Fibroblast of mammary gland (primary cell): ENCODE measurements around the gene ADCY9.

Experiments used
- DNase-seq: peaks from one replicate; pipeline ENCODE4 v3.0.0-alpha.2; 2010; ENCODE audit warnings: low read depth
- H3K4me3 ChIP-seq: 2 replicates; pipeline ENCODE4 v1.5.1; 2011; ENCODE audit warnings: low read depth, mild to moderate bottlenecking, low read length, moderate library complexity; ENCODE audit not compliant: control insufficient read depth
- TF ChIP-seq, protein P1 (sequence below): conservative IDR thresholded peaks from 2 replicates; pipeline ENCODE4 v1.5.1; 2011; ENCODE audit warnings: low read depth, low read length, inconsistent platforms; ENCODE audit not compliant: control insufficient read depth, insufficient read depth

The ADCY9 gene

DNA sequence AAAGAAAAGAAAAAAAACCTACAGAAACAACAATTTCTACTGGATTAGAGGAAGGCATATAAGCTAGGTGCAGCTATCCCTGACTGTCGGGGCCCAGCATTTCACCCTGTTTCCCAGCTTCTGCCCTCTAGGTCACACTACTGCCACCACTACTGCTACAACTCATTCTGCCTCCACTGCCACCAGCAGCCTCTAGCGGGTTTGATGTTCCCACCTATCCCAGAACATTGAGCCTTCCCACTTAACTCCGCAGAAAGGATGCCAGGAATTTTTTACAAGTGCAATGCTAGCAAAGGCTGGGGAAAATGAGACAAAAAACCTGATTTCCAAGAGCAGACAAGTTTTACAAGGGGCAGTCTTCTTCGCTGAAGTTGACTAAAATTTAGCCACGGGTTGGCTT lies 10.4 kb downstream of the ADCY9 start:
- H3K4me3 ChIP-seq = no peak overlapping the region
- TF ChIP-seq, protein P1, sequence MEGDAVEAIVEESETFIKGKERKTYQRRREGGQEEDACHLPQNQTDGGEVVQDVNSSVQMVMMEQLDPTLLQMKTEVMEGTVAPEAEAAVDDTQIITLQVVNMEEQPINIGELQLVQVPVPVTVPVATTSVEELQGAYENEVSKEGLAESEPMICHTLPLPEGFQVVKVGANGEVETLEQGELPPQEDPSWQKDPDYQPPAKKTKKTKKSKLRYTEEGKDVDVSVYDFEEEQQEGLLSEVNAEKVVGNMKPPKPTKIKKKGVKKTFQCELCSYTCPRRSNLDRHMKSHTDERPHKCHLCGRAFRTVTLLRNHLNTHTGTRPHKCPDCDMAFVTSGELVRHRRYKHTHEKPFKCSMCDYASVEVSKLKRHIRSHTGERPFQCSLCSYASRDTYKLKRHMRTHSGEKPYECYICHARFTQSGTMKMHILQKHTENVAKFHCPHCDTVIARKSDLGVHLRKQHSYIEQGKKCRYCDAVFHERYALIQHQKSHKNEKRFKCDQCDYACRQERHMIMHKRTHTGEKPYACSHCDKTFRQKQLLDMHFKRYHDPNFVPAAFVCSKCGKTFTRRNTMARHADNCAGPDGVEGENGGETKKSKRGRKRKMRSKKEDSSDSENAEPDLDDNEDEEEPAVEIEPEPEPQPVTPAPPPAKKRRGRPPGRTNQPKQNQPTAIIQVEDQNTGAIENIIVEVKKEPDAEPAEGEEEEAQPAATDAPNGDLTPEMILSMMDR = no peak
- DNase-seq = no peak

DNA sequence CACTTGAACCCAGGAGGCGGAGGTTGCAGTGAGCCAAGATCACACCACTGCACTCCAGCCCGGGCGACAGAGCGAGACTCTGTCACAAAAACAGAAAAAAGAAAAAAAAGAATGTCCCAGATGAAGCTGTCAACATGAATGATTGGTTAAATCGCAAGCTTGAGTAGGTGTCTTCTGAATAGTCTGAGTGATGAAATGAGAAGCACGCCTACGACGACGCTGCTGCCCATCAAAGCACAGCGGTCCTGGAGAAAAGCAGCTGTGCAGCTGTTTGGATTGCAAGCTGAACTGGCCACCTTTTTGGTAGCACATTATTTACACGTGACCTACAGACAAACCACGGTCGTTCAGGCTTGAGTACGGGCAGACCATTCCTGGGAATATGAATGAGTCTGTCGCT lies 12.5 kb downstream of the ADCY9 start:
- H3K4me3 ChIP-seq = no peak overlapping the region
- TF ChIP-seq, protein P1 = no peak
- DNase-seq = no peak

DNA sequence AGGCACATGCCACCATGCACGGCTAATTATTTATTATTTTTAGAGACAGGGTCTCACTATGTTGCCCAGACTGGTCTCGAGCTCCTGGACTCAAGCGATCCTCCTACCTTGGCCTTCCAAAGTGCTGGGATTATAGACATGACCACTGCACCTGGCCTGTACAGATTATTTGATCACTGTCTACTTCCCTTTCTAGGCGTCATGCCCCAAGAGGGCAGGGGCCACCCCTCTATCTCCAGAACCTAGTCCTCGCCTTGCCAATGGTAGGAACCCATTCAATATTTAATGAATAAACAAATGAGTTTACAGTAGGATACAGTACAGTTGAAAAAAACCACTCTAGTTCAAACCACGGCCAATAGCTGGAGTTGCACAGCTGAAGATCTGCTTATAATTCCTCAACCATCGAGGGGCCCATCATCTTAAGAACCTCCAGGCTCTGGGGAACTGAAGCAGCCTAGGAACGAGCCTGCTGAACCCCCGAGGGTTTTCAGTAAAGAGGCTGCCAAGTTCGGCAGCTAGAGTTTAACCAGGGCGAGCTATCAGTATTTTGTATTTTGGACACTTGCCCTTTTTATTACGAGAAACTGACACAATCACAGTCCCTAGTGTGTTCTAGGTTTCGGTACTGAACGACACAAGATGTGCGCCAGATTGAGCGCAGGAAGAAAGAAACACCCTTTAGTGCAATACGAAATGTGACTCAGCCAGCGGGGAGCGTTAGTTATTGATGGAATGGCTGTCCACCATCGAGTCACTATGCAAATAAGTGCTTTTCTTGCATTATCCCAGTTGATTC lies 14.6 kb downstream of the ADCY9 start:
- DNase-seq = peak; percentile 73
- H3K4me3 ChIP-seq = no peak overlapping the region
- TF ChIP-seq, protein P1 = no peak

DNA sequence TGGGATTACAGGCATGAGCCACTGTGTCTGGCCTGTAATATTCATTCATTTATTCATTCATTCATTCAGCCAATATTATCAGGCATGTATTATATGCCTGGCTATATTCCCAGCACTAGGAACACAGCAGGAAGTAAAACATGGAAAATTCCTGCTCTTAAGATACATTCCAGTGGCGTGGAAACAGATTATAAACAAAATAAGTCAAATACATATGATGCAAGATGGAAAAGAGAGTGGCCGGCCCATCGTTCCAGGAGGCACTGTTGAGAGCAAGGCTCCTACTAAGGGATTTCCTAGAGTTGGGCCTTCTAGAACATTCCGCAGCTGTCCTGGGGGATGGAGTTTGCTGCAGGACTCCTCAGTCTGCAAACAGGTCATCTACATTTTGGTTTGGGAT lies 17.7 kb downstream of the ADCY9 start:
- H3K4me3 ChIP-seq = no peak overlapping the region
- DNase-seq = no peak
- TF ChIP-seq, protein P1 = no peak

DNA sequence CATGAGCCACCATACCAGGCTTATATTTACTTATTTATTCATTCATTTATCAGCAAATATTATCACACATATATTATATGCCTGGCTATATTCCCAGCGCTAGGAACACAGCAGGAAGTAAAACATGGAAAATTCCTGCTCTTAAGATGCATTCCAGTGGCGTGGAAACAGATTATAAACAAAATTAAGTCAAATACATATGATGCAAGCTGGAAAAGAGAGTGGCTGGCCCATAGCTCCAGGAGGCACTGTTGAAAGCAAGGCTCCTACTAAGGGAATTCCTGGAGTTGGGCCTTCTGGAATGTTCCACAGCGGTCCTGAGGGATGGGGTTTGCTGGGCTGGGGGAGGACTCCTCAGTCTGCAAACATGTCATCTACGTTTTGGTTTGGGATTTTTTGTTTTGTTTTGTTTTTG lies 18.4 kb downstream of the ADCY9 start:
- TF ChIP-seq, protein P1 = no peak
- DNase-seq = no peak
- no peak overlapping the region for H3K4me3 ChIP-seq

DNA sequence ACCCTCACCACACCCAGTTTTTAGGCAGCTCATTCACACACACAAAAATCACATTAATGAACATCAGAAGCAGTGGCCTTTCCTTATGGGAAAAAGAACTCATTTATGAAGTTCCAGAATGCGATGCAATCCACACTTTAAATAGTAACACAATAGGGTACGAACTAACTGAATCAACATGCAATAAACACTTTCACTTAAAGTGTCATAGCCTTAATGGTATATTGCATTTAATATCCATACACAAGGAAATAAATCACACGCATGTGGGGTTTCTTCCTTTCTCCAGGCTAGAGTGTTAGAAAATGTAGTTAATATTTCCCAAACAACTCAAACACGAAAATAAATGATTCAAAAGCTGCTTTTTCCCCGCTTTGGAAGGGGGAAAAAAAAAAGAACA lies 19.7 kb downstream of the ADCY9 start:
- H3K4me3 ChIP-seq = no peak overlapping the region
- TF ChIP-seq, protein P1 = no peak
- DNase-seq = no peak

DNA sequence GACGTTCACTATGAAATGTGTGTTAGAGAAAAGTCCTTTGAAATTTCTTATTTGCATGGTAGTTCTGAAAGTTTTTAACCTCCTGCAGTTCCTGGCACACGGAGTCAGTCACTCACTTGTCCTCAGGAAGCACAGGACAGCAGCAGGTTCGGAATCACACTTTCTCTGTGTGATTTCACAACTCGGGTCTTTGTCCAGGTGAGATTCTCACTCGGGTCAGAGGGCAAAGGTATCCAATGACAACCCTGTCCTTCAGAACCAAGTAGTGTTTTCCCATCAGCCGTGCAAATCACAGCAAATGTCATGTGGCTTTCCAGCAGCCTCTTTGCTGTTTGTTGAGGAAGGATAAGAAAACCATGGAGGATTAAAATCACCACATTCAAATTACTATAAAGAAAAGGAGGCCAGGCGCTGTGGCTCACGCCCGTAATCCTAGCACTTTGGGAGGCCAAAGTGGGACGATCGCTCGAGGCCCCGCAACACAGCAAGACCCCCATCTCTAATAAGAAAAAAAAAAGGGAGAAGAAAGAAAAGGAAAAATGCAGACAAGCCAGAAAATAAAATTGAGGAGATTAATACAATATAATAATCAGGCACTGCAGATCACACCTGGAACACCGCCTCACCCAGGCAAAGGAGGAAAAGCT lies 22.0 kb downstream of the ADCY9 start:
- TF ChIP-seq, protein P1 = no peak
- no peak for DNase-seq
- H3K4me3 ChIP-seq = no peak overlapping the region
